Peyer's patch (tissue), 4 donors: ENCODE measurements around the gene PRXL2C. TPM values are rescaled to one million over a fixed set of nuclear protein-coding genes. Genes with fewer than 3 reads are reported as not detected.

ENCODE experiments used
- DNase-seq, 3 donors: peaks; one replicate each; pipeline ENCODE4 v3.0.0-alpha.2; 2017 to 2019
- H3K27ac ChIP-seq, 4 donors: fragments of 200-600 bp; sonication (generic); one replicate each; pipeline ENCODE4 v1.5.1; 2016 to 2019
- H3K27me3 ChIP-seq, 2 donors: fragments of 200-600 bp; sonication (generic); one replicate each; pipeline ENCODE4 v1.5.1; 2019
- H3K36me3 ChIP-seq, 3 donors: fragments of 200-600 bp; sonication (generic); one replicate each; pipeline ENCODE4 v1.5.1; 2016 to 2019
- H3K4me1 ChIP-seq, 4 donors: fragments of 200-600 bp; sonication (generic); one replicate each; pipeline ENCODE4 v1.5.1; 2016 to 2019
- H3K4me3 ChIP-seq, 4 donors: fragments of 200-600 bp; sonication (generic); 1 replicate in 3 of 4; 2 replicates in 1 of 4; pipeline ENCODE4 v1.5.1; 2016 to 2019; ENCODE audit warnings: mild to moderate bottlenecking in 1 of 4
- H3K9me3 ChIP-seq, 4 donors: fragments of 200-600 bp; sonication (generic); one replicate each; pipeline ENCODE4 v1.5.1; 2016 to 2019; ENCODE audit warnings: mild to moderate bottlenecking in 1 of 4
- POLR2A ChIP-seq, 2 donors: fragments of 450-650 bp; IDR thresholded peaks; one replicate each; pipeline ENCODE4 v1.5.1; 2017; ENCODE audit warnings: antibody characterized with exemption in 2 of 2, mild to moderate bottlenecking in 2 of 2, moderate library complexity in 2 of 2
- total RNA-seq, 4 donors: library from RNA; depleted of rRNA; stranded (reverse); fragments of >200 nt; gene quantifications; one replicate each; pipeline ENCODE4 v1.1.0, GENCODE V29; 2016
- TF ChIP-seq, protein P1 (sequence below), 6 experiments: fragments of 450-650 bp in 4 of 6; fragments of 200-600 bp in 2 of 6; sonication (generic) in 1 of 6; IDR thresholded peaks; one replicate each; pipeline ENCODE4 v1.5.1; 2017 to 2019; ENCODE audit warnings: antibody characterized with exemption in 6 of 6, mild to moderate bottlenecking in 3 of 6, moderate library complexity in 1 of 6

The PRXL2C gene
- total RNA-seq, 4 donors from 2014 or later = 5.1 to 8.3 (median 5.7) TPM

DNA sequence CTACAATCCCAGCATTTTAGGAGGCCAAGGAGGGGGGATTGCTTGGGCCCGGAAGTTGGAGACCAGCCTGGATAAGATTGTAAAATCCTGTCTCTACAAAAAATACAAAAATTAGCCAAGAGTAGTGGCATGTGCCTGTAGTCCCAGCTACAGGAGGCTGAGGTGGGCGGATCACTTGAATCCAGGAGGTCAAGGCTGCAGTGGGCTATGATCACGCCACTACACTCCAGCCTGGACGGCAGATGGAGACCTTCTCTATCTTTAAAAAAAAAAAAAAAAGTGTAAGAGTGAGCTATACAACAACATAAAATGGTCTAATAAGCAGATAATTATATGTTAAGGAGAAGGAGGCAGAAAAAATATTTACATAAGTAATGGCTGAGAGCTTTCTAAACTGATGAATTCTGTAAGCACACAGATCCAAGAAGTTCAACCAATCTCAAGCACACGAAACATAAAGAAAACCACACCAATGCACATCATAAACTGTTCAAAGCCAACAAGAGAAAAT lies 58.5 kb downstream of the PRXL2C start:
- DNase-seq = no peak
- Histone ChIP-seq H3K9me3 (no peaks in the 10 kb centered on the region), H3K4me3 (no peak overlapping the region), H3K4me1 (no peaks in the 10 kb centered on the region), H3K27me3 (no peaks in the 10 kb centered on the region), H3K27ac (no peak overlapping the region), H3K36me3 (no peaks in the 10 kb centered on the region)
- TF ChIP-seq, protein P1, sequence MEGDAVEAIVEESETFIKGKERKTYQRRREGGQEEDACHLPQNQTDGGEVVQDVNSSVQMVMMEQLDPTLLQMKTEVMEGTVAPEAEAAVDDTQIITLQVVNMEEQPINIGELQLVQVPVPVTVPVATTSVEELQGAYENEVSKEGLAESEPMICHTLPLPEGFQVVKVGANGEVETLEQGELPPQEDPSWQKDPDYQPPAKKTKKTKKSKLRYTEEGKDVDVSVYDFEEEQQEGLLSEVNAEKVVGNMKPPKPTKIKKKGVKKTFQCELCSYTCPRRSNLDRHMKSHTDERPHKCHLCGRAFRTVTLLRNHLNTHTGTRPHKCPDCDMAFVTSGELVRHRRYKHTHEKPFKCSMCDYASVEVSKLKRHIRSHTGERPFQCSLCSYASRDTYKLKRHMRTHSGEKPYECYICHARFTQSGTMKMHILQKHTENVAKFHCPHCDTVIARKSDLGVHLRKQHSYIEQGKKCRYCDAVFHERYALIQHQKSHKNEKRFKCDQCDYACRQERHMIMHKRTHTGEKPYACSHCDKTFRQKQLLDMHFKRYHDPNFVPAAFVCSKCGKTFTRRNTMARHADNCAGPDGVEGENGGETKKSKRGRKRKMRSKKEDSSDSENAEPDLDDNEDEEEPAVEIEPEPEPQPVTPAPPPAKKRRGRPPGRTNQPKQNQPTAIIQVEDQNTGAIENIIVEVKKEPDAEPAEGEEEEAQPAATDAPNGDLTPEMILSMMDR (IDR thresholded peaks at IDR 0.05) = no peak
- no peak for TF ChIP-seq POLR2A (IDR thresholded peaks at IDR 0.05)

Other genes with a start within 250 kb of the PRXL2C start
- gene ZNF367, start 236.9 kb downstream of the PRXL2C start, total RNA-seq = 1 to 10 TPM; 1.5 to 7.4 (median 3.4) TPM
- 10 to 100 TPM in 1 of 4 donors, 1 to 10 TPM in 3; 3.2 to 19.8 (median 5.1) TPM for gene HABP4, start 205.1 kb downstream of the PRXL2C start, total RNA-seq
- gene CDC14B, start 35.5 kb downstream of the PRXL2C start, total RNA-seq = 10 to 100 TPM; 23.9 to 36.6 (median 35.7) TPM
- 10 to 100 TPM in 1 of 4 donors, 1 to 10 TPM in 3; 7.0 to 11.6 (median 9.5) TPM for gene ZNF510, start 122.8 kb upstream of the PRXL2C start, total RNA-seq
- 10 to 100 TPM; 13.0 to 24.5 (median 20.2) TPM for gene ZNF782, start 199.2 kb upstream of the PRXL2C start, total RNA-seq